Amniotic epithelial cell (primary cell): ENCODE measurements around the gene FAM171A1.
"Not testable (repeated sequence)": the region's sequence is repeated elsewhere in the genome, so short reads cannot be mapped to it uniquely, and the experiment has no call there.

Experiments used
- DNase-seq: peaks from one replicate; pipeline ENCODE4 v3.0.0-alpha.2; 2010; ENCODE audit warnings: low read depth

FAM171A1 gene

GRCh38 chr10:15207410-15207809 is 163.7 kb downstream of the FAM171A1 start:
- not testable (repeated sequence) for DNase-seq

- no peak for DNase-seq
These were observed 168.4 kb downstream of the FAM171A1 start for GRCh38 chr10:15202639-15203038.

DNA sequence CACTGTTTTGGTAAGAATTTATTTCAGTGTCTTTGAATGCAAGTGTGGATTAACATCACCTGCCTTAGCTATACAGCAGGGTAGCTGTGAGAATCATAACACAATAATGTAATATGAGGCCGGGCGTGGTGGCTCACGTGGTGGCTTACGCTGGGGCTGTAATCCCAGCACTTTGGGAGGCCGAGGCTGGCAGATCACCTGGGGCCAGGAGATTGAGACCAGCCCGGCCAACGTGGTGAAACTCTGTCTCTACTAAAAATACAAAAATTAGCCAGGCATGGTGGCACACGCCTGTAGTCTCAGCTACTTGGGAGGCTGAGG is 168.8 kb downstream of the FAM171A1 start:
- not testable (repeated sequence) for DNase-seq

- peak; percentile 61 for DNase-seq
These were observed 169.3 kb downstream of the FAM171A1 start for GRCh38 chr10:15201589-15202300.

GRCh38 chr10:15200626-15201025 is 170.5 kb downstream of the FAM171A1 start:
- DNase-seq = peak; percentile 90

DNA sequence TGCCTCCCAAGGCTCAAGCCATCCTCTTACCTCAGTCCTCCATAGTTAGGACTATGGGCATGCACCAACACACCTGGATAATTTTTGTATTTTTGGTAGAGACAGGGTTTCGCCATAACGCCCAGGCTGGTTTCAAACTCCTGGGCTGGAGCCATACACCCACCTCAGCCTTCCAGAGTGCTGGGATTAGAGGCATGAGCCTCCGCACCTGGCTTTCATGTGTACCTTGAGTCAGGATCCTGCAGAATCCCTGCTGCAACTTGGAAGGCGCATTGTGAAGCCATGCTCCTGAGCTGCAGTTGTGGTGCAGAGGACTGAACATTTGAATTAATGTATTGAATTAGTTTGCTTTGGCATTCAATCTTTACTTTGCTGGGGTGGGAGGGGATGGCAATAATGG is 173.2 kb downstream of the FAM171A1 start:
- no peak for DNase-seq

- DNase-seq = peak; percentile 36
These were observed 173.8 kb downstream of the FAM171A1 start for GRCh38 chr10:15197276-15197675.

- DNase-seq = no peak
These were observed 174.9 kb downstream of the FAM171A1 start for GRCh38 chr10:15196021-15196834.

DNA sequence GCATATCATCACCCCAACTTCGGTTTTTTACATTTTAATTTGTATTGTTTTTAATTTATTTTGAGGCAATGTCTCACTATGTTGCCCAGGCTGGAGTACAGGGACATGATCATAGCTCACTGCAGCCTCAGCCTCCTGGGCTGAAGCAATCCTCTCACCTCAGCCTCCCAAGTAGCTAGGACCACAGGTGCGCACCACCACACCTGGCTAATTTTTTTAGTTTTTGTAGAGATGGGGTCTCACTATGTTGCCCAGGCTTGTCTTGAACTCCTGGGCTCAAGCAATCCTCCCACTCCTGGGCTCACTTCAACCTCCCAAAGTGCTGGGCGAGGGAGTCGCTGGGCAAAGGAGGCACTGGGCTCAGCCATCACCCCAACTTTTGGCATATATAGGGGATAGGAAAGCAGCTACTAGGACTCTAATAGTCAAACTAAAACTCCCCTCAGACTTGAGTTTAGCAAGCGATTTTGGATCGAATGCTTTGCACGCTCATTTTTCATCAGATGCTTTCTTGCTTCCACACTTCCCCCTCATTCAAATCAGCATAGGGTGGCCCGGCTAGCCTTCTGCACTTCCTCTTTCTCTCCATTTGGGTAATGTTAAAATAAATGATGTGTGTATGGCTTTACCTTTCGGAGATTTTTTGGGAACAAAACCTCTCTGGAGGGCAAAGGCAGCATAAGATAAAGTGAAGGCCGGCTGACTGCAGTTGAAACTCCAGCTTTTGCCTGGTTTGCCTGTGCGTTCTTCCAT is 181.8 kb downstream of the FAM171A1 start:
- no peak for DNase-seq

GRCh38 chr10:15188603-15189002 is 182.5 kb downstream of the FAM171A1 start:
- no peak for DNase-seq

- no peak for DNase-seq
These were observed 187.2 kb downstream of the FAM171A1 start for GRCh38 chr10:15183689-15184481.

GRCh38 chr10:15182540-15183207 is 188.4 kb downstream of the FAM171A1 start:
- DNase-seq = peak; percentile 80

GRCh38 chr10:15181576-15182156 is 189.4 kb downstream of the FAM171A1 start:
- no peak for DNase-seq

DNA sequence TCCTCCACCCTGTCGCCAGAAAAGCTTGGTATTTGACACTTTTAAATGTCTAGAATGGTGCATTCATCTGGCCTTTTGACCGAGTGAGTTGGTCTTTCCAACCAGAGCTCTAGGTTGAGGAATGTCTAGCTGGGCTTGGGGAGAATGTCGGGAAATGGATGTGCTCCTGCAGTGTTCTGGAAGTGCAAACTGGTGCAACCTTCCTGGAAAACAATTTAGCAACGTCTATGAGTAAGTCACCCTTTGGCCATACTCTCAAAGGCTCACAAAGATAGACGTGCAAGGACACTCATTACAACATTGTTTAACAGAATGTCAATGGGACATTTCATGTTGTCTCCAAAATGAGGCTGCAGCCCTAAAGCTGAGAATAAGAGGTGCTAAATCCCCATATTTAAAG is 190.4 kb downstream of the FAM171A1 start:
- peak; percentile 89 for DNase-seq

DNA sequence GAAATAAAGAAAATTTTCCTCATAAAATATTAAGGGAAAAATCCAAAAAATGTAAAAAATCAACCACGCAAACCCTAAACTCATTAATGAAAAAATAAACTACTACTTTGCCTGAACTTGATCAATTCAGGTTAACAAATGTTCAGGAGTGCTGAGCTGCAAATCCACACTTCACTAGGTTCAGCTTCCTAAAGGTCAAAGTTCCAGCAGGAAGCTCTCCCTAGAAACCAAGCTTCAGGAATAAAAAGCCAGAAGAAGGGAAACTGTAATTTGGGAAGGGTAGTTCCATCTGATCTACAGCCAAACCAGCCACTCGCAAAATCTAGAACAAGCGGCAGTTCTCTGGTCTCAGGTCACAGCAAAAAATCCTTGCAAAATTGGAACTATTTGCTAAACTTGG is 194.8 kb downstream of the FAM171A1 start:
- DNase-seq = no peak

- DNase-seq = no peak
These were observed 195.5 kb downstream of the FAM171A1 start for GRCh38 chr10:15175587-15175986.

DNA sequence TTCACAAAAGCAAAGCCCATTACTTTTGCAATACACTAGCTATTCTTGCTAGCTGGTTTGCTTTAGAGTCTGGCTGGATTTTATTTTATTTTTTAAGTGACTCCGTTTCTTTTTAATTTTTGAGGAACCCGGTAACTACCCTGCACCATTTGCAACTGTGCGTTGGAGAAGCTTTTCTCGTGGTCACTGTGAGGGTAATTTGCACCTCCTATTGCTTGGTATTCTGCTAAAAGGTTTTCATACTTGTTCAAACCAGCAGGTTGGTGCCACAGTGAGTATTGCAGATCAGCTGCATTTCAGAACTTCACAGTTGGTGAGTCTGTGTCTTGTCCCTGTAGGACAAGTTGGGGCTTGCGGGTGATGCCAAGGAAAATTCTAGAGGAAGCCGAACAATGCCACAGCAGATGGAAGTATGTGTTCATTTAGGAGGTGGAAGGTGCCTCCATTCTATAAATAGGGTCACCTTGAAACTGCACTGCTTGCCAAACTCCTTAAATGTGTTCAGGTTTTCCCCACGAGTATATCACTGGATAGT is 198.7 kb downstream of the FAM171A1 start:
- DNase-seq = no peak

DNA sequence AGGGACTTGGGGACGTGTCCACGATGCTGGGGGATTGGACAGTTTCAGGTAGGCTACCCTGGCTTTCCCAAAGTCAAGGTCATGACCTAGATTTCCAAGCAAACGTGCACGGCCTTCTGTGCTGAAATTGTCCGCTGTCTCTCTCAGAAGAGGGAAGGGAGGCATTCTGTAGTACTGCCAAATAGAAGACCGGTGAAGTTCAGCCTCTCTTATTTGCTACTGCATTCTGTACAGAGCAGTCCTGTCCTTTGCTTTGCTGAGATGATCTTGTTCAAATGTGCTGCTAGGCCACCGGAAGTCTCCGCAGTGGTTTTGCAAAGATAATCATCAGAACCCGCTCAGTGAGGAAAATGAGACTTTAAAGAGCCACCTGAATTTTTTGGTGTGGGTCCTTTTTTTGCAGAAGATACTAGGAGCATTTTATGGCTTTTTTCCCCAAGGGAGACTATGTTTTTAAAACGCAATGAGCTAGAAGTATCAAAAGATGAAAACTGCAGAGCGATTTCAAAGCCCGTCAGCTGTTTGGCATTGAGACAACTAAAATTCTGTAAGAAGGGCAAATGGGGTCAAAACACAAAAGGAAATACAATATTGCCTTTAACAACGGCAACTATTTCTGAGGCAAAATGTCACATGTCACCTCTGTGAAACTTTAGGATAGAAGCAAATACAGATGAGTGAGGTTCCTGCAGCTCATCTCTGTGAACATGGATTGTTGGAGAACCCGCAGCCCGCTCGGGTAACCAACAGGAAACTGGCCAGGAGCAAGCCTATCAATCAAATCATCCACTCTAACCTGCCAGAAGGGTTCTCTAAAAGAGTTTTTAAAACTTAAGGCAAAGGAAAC is 201.3 kb downstream of the FAM171A1 start:
- DNase-seq = no peak

GRCh38 chr10:15168786-15169554 is 202.1 kb downstream of the FAM171A1 start:
- peak; percentile 90 for DNase-seq
